GM12878 (cell line): ENCODE data around the gene OR2AG2. TPM values are rescaled to one million over a fixed set of nuclear protein-coding genes. Genes with fewer than 3 reads are reported as not detected.

Experiments used
- CBFB ChIP-seq: IDR thresholded peaks from 2 replicates; pipeline ENCODE4 v1.6.1; 2016; ENCODE audit warnings: antibody characterized with exemption, low read depth
- CTCF ChIP-seq, 3 experiments: IDR thresholded peaks in 2 of 3; conservative IDR thresholded peaks in 1 of 3; 2 replicates each; pipeline ENCODE4 v1.5.1; 2011; ENCODE audit warnings: low read depth in 3 of 3, low read length in 3 of 3, mild to moderate bottlenecking in 3 of 3, control low read depth in 2 of 3, moderate library complexity in 2 of 3, inconsistent platforms in 1 of 3, mixed read lengths in 1 of 3; ENCODE audit not compliant: control insufficient read depth in 2 of 3, insufficient read depth in 1 of 3; ENCODE audit errors: extremely low read depth in 1 of 3
- DPF2 ChIP-seq: fragments of 450-650 bp; IDR thresholded peaks from 2 replicates; pipeline ENCODE4 v1.6.1; 2017; ENCODE audit warnings: mild to moderate bottlenecking
- FOXM1 ChIP-seq: IDR thresholded peaks from 2 replicates; pipeline ENCODE4 v1.6.1; 2012; ENCODE audit warnings: low read depth, mild to moderate bottlenecking, inconsistent platforms, low read length, moderate library complexity
- JUNB ChIP-seq: IDR thresholded peaks from 2 replicates; pipeline ENCODE4 v1.6.1; 2016; ENCODE audit warnings: antibody characterized with exemption, mild to moderate bottlenecking
- KDM1A ChIP-seq: fragments of 200-600 bp; sonication (generic); IDR thresholded peaks from 2 replicates; pipeline ENCODE4 v1.6.1; 2016; ENCODE audit warnings: borderline replicate concordance
- MXI1 ChIP-seq: fragments of 150-350 bp; IDR thresholded peaks from 2 replicates; pipeline ENCODE4 v1.6.1; 2011; ENCODE audit warnings: low read depth, mild to moderate bottlenecking, inconsistent platforms, low read length, improper control_type of control experiment
- NBN ChIP-seq: fragments of 450-650 bp; IDR thresholded peaks from 2 replicates; pipeline ENCODE4 v1.6.1; 2016
- NFIC ChIP-seq: IDR thresholded peaks from 2 replicates; pipeline ENCODE4 v1.6.1; 2012; ENCODE audit warnings: low read depth, mild to moderate bottlenecking, inconsistent platforms, low read length, moderate library complexity
- PRDM15 ChIP-seq: fragments of 450-650 bp; formaldehyde crosslinking; IDR thresholded peaks from 2 replicates; pipeline ENCODE4 v1.4.0; 2020; ENCODE audit warnings: mild to moderate bottlenecking, moderate library complexity
- SMAD1 ChIP-seq: fragments of 450-650 bp; IDR thresholded peaks from 2 replicates; pipeline ENCODE4 v1.6.1; 2018; ENCODE audit warnings: mild to moderate bottlenecking, low read depth; ENCODE audit not compliant: partially characterized antibody
- SPI1 ChIP-seq: IDR thresholded peaks from 2 replicates; pipeline ENCODE4 v1.6.1; 2011; ENCODE audit warnings: low read depth, mild to moderate bottlenecking, low read length, moderate library complexity, borderline replicate concordance; ENCODE audit not compliant: insufficient read depth
- SRF ChIP-seq, 2 experiments: IDR thresholded peaks; 2 replicates each; pipeline ENCODE4 v1.6.1; 2011; ENCODE audit warnings: low read depth in 2 of 2, low read length in 2 of 2, mild to moderate bottlenecking in 1 of 2, moderate library complexity in 1 of 2
- TBL1XR1 ChIP-seq: IDR thresholded peaks from 2 replicates; pipeline ENCODE4 v1.6.1; 2012; ENCODE audit warnings: low read depth, low read length, improper control_type of control experiment
- ZNF384 ChIP-seq: IDR thresholded peaks from 2 replicates; pipeline ENCODE4 v1.6.1; 2012; ENCODE audit warnings: low read depth, mild to moderate bottlenecking, low read length, improper control_type of control experiment, borderline replicate concordance
- polyA plus RNA-seq, 11 experiments: library from polyadenylated mRNA; depleted of rRNA in 4 of 11; unstranded in 6 of 11; stranded (reverse) in 5 of 11; fragments of >200 nt; fragmentation: Nextera tagmentation in 4 of 11; fragmentation: Illumina TruSeq in 1 of 11; extraction: Ambion mirVana in 4 of 11; extraction: Trizol in 1 of 11; gene quantifications; 1 replicate in 1 of 11; 2 replicates in 10 of 11; pipeline versions ENCODE4 v1.2.1 to v1.2.3, GENCODE V29; 2011 to 2016; ENCODE audit warnings: inconsistent platforms in 2 of 11, missing spikeins in 2 of 11, low read depth in 1 of 11
- total RNA-seq, 4 experiments: library from RNA; depleted of rRNA in 3 of 4; stranded (reverse); fragments of >200 nt in 3 of 4; fragmentation: Illumina TruSeq in 1 of 4; extraction: Trizol in 1 of 4; gene quantifications; 2 replicates each; pipeline versions ENCODE4 v1.2.1 to v1.2.3, GENCODE V29; 2013 to 2021
- TF ChIP-seq, protein P1 (sequence below): fragments of 150-350 bp; IDR thresholded peaks from 2 replicates; pipeline ENCODE4 v1.6.1; 2016; ENCODE audit warnings: low read depth, low read length
- TF ChIP-seq, protein P2 (sequence below): fragments of 450-650 bp; IDR thresholded peaks from 2 replicates; pipeline ENCODE4 v1.6.1; 2017; ENCODE audit warnings: low read depth, mild to moderate bottlenecking, moderate library complexity

Gene OR2AG2
- total and polyA plus RNA-seq, 10 of the 15 experiments (the other 5 are each of a cell fraction or from before 2014, with no cell fraction given), result 0.01 to 0.09 (median 0.07) TPM; not detected in 6

- TF ChIP-seq PRDM15 (CRISPR knock-in tag), result no peak
- 0 out of 2 replicates have a peak, but pooled peaks have one; percentile 17 for TF ChIP-seq FOXM1
- TF ChIP-seq JUNB, result peak; percentile 57
- no peak for TF ChIP-seq TBL1XR1
- TF ChIP-seq NBN, result no peak
- no peak for TF ChIP-seq MXI1
- no peak for TF ChIP-seq ZNF384
- TF ChIP-seq, protein P1, sequence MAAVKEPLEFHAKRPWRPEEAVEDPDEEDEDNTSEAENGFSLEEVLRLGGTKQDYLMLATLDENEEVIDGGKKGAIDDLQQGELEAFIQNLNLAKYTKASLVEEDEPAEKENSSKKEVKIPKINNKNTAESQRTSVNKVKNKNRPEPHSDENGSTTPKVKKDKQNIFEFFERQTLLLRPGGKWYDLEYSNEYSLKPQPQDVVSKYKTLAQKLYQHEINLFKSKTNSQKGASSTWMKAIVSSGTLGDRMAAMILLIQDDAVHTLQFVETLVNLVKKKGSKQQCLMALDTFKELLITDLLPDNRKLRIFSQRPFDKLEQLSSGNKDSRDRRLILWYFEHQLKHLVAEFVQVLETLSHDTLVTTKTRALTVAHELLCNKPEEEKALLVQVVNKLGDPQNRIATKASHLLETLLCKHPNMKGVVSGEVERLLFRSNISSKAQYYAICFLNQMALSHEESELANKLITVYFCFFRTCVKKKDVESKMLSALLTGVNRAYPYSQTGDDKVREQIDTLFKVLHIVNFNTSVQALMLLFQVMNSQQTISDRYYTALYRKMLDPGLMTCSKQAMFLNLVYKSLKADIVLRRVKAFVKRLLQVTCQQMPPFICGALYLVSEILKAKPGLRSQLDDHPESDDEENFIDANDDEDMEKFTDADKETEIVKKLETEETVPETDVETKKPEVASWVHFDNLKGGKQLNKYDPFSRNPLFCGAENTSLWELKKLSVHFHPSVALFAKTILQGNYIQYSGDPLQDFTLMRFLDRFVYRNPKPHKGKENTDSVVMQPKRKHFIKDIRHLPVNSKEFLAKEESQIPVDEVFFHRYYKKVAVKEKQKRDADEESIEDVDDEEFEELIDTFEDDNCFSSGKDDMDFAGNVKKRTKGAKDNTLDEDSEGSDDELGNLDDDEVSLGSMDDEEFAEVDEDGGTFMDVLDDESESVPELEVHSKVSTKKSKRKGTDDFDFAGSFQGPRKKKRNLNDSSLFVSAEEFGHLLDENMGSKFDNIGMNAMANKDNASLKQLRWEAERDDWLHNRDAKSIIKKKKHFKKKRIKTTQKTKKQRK, result no peak
- TF ChIP-seq CTCF (IDR thresholded peaks at IDR 0.05 in 2 of 3, conservative IDR thresholded peaks at IDR 0.05 in 1 of 3; ENCODE audit: control insufficient read depth in 2 of 3, extremely low read depth in 1 of 3, insufficient read depth in 1 of 3, low read depth in 3 of 3, low read length in 3 of 3), result no peak
- TF ChIP-seq, protein P2, sequence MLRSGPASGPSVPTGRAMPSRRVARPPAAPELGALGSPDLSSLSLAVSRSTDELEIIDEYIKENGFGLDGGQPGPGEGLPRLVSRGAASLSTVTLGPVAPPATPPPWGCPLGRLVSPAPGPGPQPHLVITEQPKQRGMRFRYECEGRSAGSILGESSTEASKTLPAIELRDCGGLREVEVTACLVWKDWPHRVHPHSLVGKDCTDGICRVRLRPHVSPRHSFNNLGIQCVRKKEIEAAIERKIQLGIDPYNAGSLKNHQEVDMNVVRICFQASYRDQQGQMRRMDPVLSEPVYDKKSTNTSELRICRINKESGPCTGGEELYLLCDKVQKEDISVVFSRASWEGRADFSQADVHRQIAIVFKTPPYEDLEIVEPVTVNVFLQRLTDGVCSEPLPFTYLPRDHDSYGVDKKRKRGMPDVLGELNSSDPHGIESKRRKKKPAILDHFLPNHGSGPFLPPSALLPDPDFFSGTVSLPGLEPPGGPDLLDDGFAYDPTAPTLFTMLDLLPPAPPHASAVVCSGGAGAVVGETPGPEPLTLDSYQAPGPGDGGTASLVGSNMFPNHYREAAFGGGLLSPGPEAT, result peak; percentile 60; the same call in 1 of the 2 replicates
- TF ChIP-seq DPF2, result peak; percentile 65; the same call in 1 of the 2 replicates
- no peak for TF ChIP-seq SPI1
- no peak for TF ChIP-seq SMAD1
- no peak for TF ChIP-seq CBFB
- no peak for TF ChIP-seq KDM1A
- TF ChIP-seq NFIC, result peak; percentile 39; the same call in 1 of the 2 replicates
- TF ChIP-seq SRF (IDR thresholded peaks at IDR 0.05; ENCODE audit: low read depth in 2 of 2, low read length in 2 of 2), result no peak
These were observed 29.5 kb downstream of the OR2AG2 start (continued) for GRCh38 chr11:6742260-6742659.
